Left forelimb (tissue), 1 donor: ENCODE data around the gene IQCF6.
"Not testable (repeated sequence)": the region's sequence is repeated elsewhere in the genome, so short reads cannot be mapped to it uniquely, and the experiment has no call there.

Source experiments
- DNase-seq: peaks from one replicate; pipeline ENCODE4 v3.0.0-alpha.2; 2018; ENCODE audit warnings: low spot score

Gene IQCF6

GRCh38 chr3:51759203-51759602, 19.8 kb downstream of the IQCF6 start:
- no peak for DNase-seq

- DNase-seq = not testable (repeated sequence)
Measured at GRCh38 chr3:51753763-51754750, 25.0 kb downstream of the IQCF6 start.

GRCh38 chr3:51751287-51751686, 27.8 kb downstream of the IQCF6 start:
- no peak for DNase-seq

GRCh38 chr3:51750878-51751277, 28.2 kb downstream of the IQCF6 start:
- DNase-seq = no peak

GRCh38 chr3:51748327-51748726, 30.7 kb downstream of the IQCF6 start:
- no peak for DNase-seq

- DNase-seq = no peak
Measured at GRCh38 chr3:51747840-51748239, 31.2 kb downstream of the IQCF6 start.

- not testable (repeated sequence) for DNase-seq
Measured at GRCh38 chr3:51742978-51743377, 36.1 kb downstream of the IQCF6 start.

GRCh38 chr3:51742320-51742719, 36.7 kb downstream of the IQCF6 start:
- not testable (repeated sequence) for DNase-seq

- DNase-seq = no peak
Measured at GRCh38 chr3:51739110-51739509, 39.9 kb downstream of the IQCF6 start.

- DNase-seq = no peak
Measured at GRCh38 chr3:51735950-51736349, 43.1 kb downstream of the IQCF6 start.

GRCh38 chr3:51735039-51735438, 44.0 kb downstream of the IQCF6 start:
- DNase-seq = no peak

GRCh38 chr3:51734572-51734907, 44.5 kb downstream of the IQCF6 start:
- no peak for DNase-seq

GRCh38 chr3:51733859-51734571, 45.0 kb downstream of the IQCF6 start:
- no peak for DNase-seq

GRCh38 chr3:51729042-51729633, 49.9 kb downstream of the IQCF6 start:
- no peak for DNase-seq
